DND-41 (cell line): ENCODE data around the gene HDAC7.

Experiments
- CTCF ChIP-seq: IDR thresholded peaks from 2 replicates; pipeline ENCODE4 v1.5.1; 2012; ENCODE audit warnings: borderline replicate concordance, low read length, moderate library complexity, mild to moderate bottlenecking; ENCODE audit not compliant: poor library complexity, severe bottlenecking; ENCODE audit errors: extremely low read depth
- EZH2 ChIP-seq: IDR thresholded peaks from 3 replicates; pipeline ENCODE4 v1.6.1; 2012; ENCODE audit warnings: borderline replicate concordance, low read depth, mild to moderate bottlenecking, moderate library complexity, low read length, inconsistent platforms; ENCODE audit not compliant: severe bottlenecking

GRCh38 chr12:47793015-47793681 lies 26.6 kb downstream of the HDAC7 start:
- TF ChIP-seq CTCF (no peak), EZH2 (no peak)
